Adrenal gland (tissue), 12 donors: Measurements from ENCODE around the gene ATP6V0B. TPM values are rescaled to one million over a fixed set of nuclear protein-coding genes. Genes with fewer than 3 reads are reported as not detected.

Source experiments
- DNase-seq, 7 donors: peaks; one replicate each; pipeline ENCODE4 v3.0.0-alpha.2; 2019 to 2020
- H3K27ac ChIP-seq, 5 donors: fragments of 200-600 bp; sonication (generic) in 4 of 5; 1 replicate in 3 of 5; 2 replicates in 2 of 5; pipeline versions ENCODE4 v1.5.1 to v1.8.0; 2016 to 2020; ENCODE audit warnings: mild to moderate bottlenecking in 1 of 5
- H3K27me3 ChIP-seq: fragments of 200-600 bp; 2 replicates; pipeline ENCODE4 v1.8.0; 2021
- H3K36me3 ChIP-seq, 2 donors: fragments of 200-600 bp; replicated peaks in 1 of 2; 1 replicate in 1 of 2; 2 replicates in 1 of 2; pipeline versions ENCODE4 v1.5.1 to v1.8.0; 2018 to 2022
- H3K4me1 ChIP-seq, 2 donors: fragments of 200-600 bp; replicated peaks in 1 of 2; 1 replicate in 1 of 2; 2 replicates in 1 of 2; pipeline versions ENCODE4 v1.5.1 to v1.8.0; 2018 to 2021
- H3K4me3 ChIP-seq, 4 donors: fragments of 200-600 bp; sonication (generic) in 3 of 4; one replicate each; pipeline ENCODE4 v1.5.1; 2016 to 2018
- H3K9me3 ChIP-seq, 3 donors: fragments of 200-600 bp; sonication (generic) in 1 of 3; replicated peaks in 1 of 3; 1 replicate in 2 of 3; 2 replicates in 1 of 3; pipeline versions ENCODE4 v1.5.1 to v1.8.0; 2016 to 2021
- CTCF ChIP-seq, 6 experiments: fragments of 450-650 bp in 4 of 6; fragments of 200-600 bp in 2 of 6; sonication (generic) in 1 of 6; IDR thresholded peaks; 1 replicate in 5 of 6; 2 replicates in 1 of 6; pipeline versions ENCODE4 v1.5.1 to v1.8.0; 2016 to 2021; ENCODE audit warnings: antibody characterized with exemption in 6 of 6, mild to moderate bottlenecking in 2 of 6, moderate library complexity in 1 of 6
- POLR2A ChIP-seq, 2 donors: fragments of 450-650 bp; IDR thresholded peaks; one replicate each; pipeline ENCODE4 v1.6.1; 2017; ENCODE audit warnings: antibody characterized with exemption in 2 of 2, mild to moderate bottlenecking in 2 of 2, moderate library complexity in 1 of 2
- WGBS, 4 donors: extraction: QIAGEN DNeasy Blood & Tissue Kit in 2 of 4; methylation state at CpG; one replicate each; pipeline versions ENCODE4 v1.1.5 to v1.1.7; 2013 to 2017; 5-methylcytosine and 5-hydroxymethylcytosine counted together
- intact Hi-C, 2 donors: fragments of 100-400 bp; cut with DNase I; formaldehyde crosslinking; loops; one replicate each; pipeline versions ENCODE4 v1.14.1 to v1.15.0; 2022 to 2023
- polyA plus RNA-seq, 3 donors: library from polyadenylated mRNA; stranded (reverse); fragments of 200-250 nt in 2 of 3; fragments of 350-450 nt in 1 of 3; fragmentation: Illumina TruSeq in 1 of 3; extraction: RNeasy Lipid Tissue Mini Kit (QIAGEN cat#74804) in 1 of 3; gene quantifications; one replicate each; pipeline ENCODE4 v1.2.3, GENCODE V29; 2013 to 2014
- total RNA-seq, 9 donors: library from RNA; depleted of rRNA in 4 of 9; stranded (reverse); fragments of >200 nt in 4 of 9; fragments of 120-200 nt in 1 of 9; fragmentation: NEBNext Ultra II Directional in 1 of 9; extraction: Animal tissue kit (Norgen Biotek cat#: 25700) in 1 of 9; gene quantifications; one replicate each; pipeline versions ENCODE4 v1.1.0 to v1.2.4, GENCODE V29; 2013 to 2023
- donor health status: healthy with polysubstance abuse.
- donor health status: Bipolar disorder and iron deficiency.
- donor health status: DM: yes; HTN: yes; CAD: no.
- donor health status: DM: no; HTN: no; CAD: no.
- donor health status: DM: no; HTN: no; CAD: no.
- donor health status: DM: yes; HTN: yes; CAD: no.

Gene ATP6V0B
- total and polyA plus RNA-seq, 12 donors, result 141 to 432 (median 216) TPM

- Histone ChIP-seq H3K9me3 (no peaks in the 10 kb centered on the region), H3K27ac (peak overlapping the region; percentile 20 to 82 (median 79)), H3K36me3 (no peaks in the 10 kb centered on the region), H3K4me3 (peak overlapping the region in 2 of 4 donors; percentile 72 to 73), H3K4me1 (peaks cover 7 to 11% of the 10 kb centered on the region in 2 donors), H3K27me3 (no peaks in the 10 kb centered on the region)
- DNase-seq, result no peak
- no peak for TF ChIP-seq POLR2A (IDR thresholded peaks at IDR 0.05)
- TF ChIP-seq CTCF (IDR thresholded peaks at IDR 0.05), result no peak
- WGBS, 4 donors, result 0 to 3% (median 2%) methylated on average over 4 to 10 of the region's 10 CpGs
- intact Hi-C loops, result no loop called here
Measured at GRCh38 chr1:43991200-43991475, 16.4 kb downstream of the ATP6V0B start.

- peak within 1 kb of the TSS in 2 of 4 donors; percentile 72 to 73 for H3K4me3 ChIP-seq
- H3K36me3 ChIP-seq, result no peaks in the 10 kb centered on the region
- no peaks in the 10 kb centered on the region for H3K9me3 ChIP-seq
- H3K27ac ChIP-seq, result peak within 1 kb of the TSS; percentile 20 to 82 (median 79)
- peak; percentile 88 to 94 (median 91) for DNase-seq
- 0 to 4% (median 0%) methylated on average over 15 to 66 of the region's 66 CpGs for WGBS, 4 donors
- no peaks in the 10 kb centered on the region for H3K27me3 ChIP-seq
- intact Hi-C loops, result no loop called here
- no peak for TF ChIP-seq CTCF (IDR thresholded peaks at IDR 0.05)
- peak; percentile 7 to 66 for TF ChIP-seq POLR2A (IDR thresholded peaks at IDR 0.05)
- H3K4me1 ChIP-seq, result peaks cover 7 to 11% of the 10 kb centered on the region in 2 donors
Measured at GRCh38 chr1:43991476-43992231, 16.9 kb downstream of the ATP6V0B start, which contains the start of gene CCDC24. Gene CCDC24, plus strand, starts transcription at chr1:43991599. Its CDS starts 280 bp downstream, at chr1:43991879.

- intact Hi-C loops, result no loop called here
- peaks cover 7 to 11% of the 10 kb centered on the region in 2 donors for H3K4me1 ChIP-seq
- H3K27me3 ChIP-seq, result no peaks in the 10 kb centered on the region
- TF ChIP-seq POLR2A (IDR thresholded peaks at IDR 0.05) (no peak), CTCF (IDR thresholded peaks at IDR 0.05) (no peak)
- no peaks in the 10 kb centered on the region for H3K36me3 ChIP-seq
- 52 to 60% (median 55%) methylated on average over 10 to 11 of the region's 11 CpGs for WGBS, 4 donors
- no peak for DNase-seq
- H3K4me3 ChIP-seq, result peak overlapping the region in 2 of 4 donors; percentile 72 to 73
- peak overlapping the region in 2 of 5 donors; percentile 79 to 81 for H3K27ac ChIP-seq
- no peaks in the 10 kb centered on the region for H3K9me3 ChIP-seq
Measured at GRCh38 chr1:43992232-43992995, 17.7 kb downstream of the ATP6V0B start.

- no peaks in the 10 kb centered on the region for H3K27me3 ChIP-seq
- no peaks in the 10 kb centered on the region for H3K36me3 ChIP-seq
- TF ChIP-seq POLR2A (IDR thresholded peaks at IDR 0.05), result no peak
- TF ChIP-seq CTCF (IDR thresholded peaks at IDR 0.05), result no peak
- WGBS, 4 donors, result 91 to 95% (median 93%) methylated on average over 9 of the region's 9 CpGs
- DNase-seq, result no peak
- H3K4me3 ChIP-seq, result no peak overlapping the region
- peaks cover 7 to 11% of the 10 kb centered on the region in 2 donors for H3K4me1 ChIP-seq
- H3K27ac ChIP-seq, result no peak overlapping the region
- intact Hi-C loops, result no loop called here
- H3K9me3 ChIP-seq, result no peaks in the 10 kb centered on the region
Measured at GRCh38 chr1:43993206-43993914, 18.6 kb downstream of the ATP6V0B start.
